IPS-20b (cell line): ENCODE results near the gene RNFT2.

Experiments used
- H3K27ac ChIP-seq: one replicate; pipeline ENCODE4 v1.5.1; 2013; ENCODE audit warnings: low read length
- H3K27me3 ChIP-seq: 2 replicates; pipeline ENCODE4 v1.6.1; 2013; ENCODE audit warnings: mild to moderate bottlenecking, low read length, inconsistent platforms; ENCODE audit not compliant: insufficient read depth
- H3K36me3 ChIP-seq: 2 replicates; pipeline ENCODE4 v1.6.1; 2013; ENCODE audit warnings: low read depth, mild to moderate bottlenecking, inconsistent platforms, low read length, moderate library complexity; ENCODE audit not compliant: insufficient read depth
- H3K4me1 ChIP-seq: 2 replicates; pipeline ENCODE4 v1.6.1; 2013; ENCODE audit warnings: mild to moderate bottlenecking, control low read depth, inconsistent platforms, low read length, moderate library complexity; ENCODE audit not compliant: insufficient read depth
- H3K4me3 ChIP-seq: 2 replicates; pipeline ENCODE4 v1.5.1; 2013; ENCODE audit warnings: mild to moderate bottlenecking, low read length, inconsistent platforms
- H3K9ac ChIP-seq: 2 replicates; pipeline ENCODE4 v1.6.1; 2013; ENCODE audit warnings: low read depth, mild to moderate bottlenecking, inconsistent platforms, low read length, moderate library complexity
- H3K9me3 ChIP-seq: 2 replicates; pipeline ENCODE4 v1.6.1; 2013; ENCODE audit warnings: mild to moderate bottlenecking, low read depth, low read length, inconsistent platforms; ENCODE audit not compliant: insufficient read depth

RNFT2 gene

DNA sequence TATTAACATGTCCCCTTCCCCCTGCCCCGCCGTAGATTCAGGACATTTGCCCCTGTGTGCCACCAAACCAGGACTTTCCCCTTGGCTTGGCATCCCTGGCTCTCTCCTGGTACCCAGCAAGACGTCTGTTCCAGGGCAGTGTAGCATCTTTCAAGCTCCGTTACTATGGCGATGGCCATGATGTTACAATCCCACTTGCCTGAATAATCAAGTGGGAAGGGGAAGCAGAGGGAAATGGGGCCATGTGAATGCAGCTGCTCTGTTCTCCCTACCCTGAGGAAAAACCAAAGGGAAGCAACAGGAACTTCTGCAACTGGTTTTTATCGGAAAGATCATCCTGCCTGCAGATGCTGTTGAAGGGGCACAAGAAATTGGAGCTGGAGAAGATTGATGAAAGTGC, 114.2 kb downstream of the RNFT2 start:
- Histone ChIP-seq H3K4me1 (no peaks in the 10 kb centered on the region), H3K9me3 (no peaks in the 10 kb centered on the region), H3K36me3 (peaks cover 6% of the 10 kb centered on the region), H3K4me3 (no peak overlapping the region), H3K27me3 (no peaks in the 10 kb centered on the region; the same call in 1 of the 2 replicates), H3K27ac (no peak overlapping the region), H3K9ac (no peak overlapping the region)

DNA sequence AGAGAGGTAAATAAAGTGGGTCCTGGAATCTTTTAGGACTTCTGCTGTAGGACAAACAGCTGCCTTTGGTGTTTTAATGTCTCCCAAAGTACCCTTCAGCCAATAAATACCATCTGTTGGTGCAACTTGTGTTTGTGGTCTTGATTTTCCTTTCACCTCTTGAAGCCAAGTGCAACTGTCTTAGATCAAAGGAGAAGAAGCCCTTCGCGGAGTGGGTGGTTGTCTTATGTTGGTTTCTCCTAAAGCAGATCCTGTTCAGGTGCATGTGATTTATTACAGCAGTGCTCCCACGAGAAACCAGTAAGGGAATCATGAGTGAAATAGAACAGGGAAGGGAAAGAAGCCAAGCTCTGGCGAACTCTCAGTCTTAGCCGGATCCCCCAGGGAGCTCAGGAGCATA, 115.4 kb downstream of the RNFT2 start:
- no peaks in the 10 kb centered on the region for H3K4me1 ChIP-seq
- H3K27ac ChIP-seq: no peak overlapping the region
- no peaks in the 10 kb centered on the region for H3K9me3 ChIP-seq
- H3K36me3 ChIP-seq: peaks cover 6% of the 10 kb centered on the region
- H3K9ac ChIP-seq: no peak overlapping the region
- H3K27me3 ChIP-seq: no peaks in the 10 kb centered on the region; the same call in 1 of the 2 replicates
- no peak overlapping the region for H3K4me3 ChIP-seq

DNA sequence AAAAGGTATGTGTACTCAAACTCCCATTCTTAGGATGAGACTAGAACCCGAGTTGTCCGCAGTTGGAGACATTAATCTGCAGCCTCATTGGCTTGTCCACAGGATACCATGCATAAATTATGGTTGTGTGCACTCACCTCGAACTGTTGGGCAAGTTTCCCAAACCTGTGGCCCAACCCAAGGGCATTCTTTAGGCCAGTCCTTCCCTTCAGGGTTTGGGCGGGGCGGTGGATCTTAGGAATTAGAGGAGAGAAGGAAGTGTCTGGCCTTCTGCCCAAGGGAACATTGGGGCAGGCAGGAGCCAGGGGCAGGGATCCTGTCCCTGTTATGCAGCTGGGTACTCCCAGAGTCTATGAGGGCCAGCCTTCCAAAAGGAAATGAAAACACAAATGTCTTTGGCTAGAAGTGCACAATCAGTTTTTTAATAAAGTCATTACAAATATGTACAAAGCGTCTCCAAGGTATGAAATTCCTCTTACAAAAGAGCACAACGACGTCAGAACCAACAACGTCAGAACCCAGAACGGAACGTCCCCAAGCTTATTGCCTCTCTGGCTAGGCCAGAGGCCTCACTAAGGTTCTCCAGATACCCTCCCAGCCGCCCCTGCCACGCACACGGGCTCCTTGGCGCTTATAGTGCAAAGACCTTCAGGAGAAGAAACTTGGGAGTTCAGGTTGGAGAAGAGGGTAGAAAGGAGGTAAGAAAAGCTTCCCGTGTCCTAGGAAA, 117.8 kb downstream of the RNFT2 start:
- no peaks in the 10 kb centered on the region; the same call in 1 of the 2 replicates for H3K27me3 ChIP-seq
- H3K4me3 ChIP-seq: no peak overlapping the region
- H3K9ac ChIP-seq: no peak overlapping the region
- no peaks in the 10 kb centered on the region for H3K9me3 ChIP-seq
- H3K36me3 ChIP-seq: peaks cover 6% of the 10 kb centered on the region
- 0 out of 2 replicates have a peak, but pooled peaks cover 4% of the 10 kb centered on the region for H3K4me1 ChIP-seq
- no peak overlapping the region for H3K27ac ChIP-seq

DNA sequence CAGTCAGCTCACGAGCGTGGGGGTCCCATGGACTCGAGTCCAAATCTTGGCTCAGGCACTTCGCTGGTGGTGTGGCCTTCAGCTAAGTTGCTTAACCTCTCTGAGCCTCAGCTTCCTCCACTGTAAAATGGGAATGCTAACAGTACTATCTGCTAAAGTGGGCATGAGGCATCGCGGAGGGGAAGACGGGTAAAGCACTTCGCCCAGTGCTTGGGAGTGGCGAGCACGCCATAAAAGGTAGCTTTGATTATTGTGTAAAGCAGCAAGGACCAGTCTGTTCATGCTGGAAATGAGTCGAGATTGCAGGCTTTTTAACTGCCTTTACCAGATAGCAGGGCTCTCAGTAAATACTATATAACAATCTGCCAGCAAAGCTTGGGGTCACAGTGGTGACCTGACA, 118.6 kb downstream of the RNFT2 start:
- H3K4me3 ChIP-seq: no peak overlapping the region
- H3K27me3 ChIP-seq: no peaks in the 10 kb centered on the region; the same call in 1 of the 2 replicates
- peaks cover 6% of the 10 kb centered on the region for H3K36me3 ChIP-seq
- H3K9ac ChIP-seq: no peak overlapping the region
- no peak overlapping the region for H3K27ac ChIP-seq
- H3K9me3 ChIP-seq: no peaks in the 10 kb centered on the region
- H3K4me1 ChIP-seq: 0 out of 2 replicates have a peak, but pooled peaks cover 6% of the 10 kb centered on the region

DNA sequence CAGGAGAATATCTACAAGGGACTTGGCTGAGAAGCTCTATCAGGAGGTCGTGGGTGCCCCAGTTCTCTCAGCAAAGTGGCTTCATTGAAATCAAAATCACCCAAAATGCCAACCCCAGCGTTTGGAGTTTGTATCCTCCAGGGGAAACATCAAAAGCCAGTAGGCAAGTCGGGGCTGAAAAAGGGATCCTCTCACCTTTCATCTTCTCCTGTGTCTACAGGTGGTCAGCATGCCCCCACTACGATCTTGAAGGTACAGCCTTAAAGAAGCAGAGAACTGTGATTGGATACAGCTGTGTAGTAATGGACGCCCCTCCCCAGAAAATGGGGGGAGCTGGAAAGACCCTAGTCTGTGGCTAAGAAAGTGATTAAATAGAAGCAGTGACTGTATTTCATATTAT, 121.0 kb downstream of the RNFT2 start:
- Histone ChIP-seq H3K9me3 (no peaks in the 10 kb centered on the region), H3K36me3 (no peaks in the 10 kb centered on the region), H3K4me1 (0 out of 2 replicates have a peak, but pooled peaks cover 7% of the 10 kb centered on the region), H3K27ac (no peak overlapping the region), H3K9ac (no peak overlapping the region), H3K27me3 (no peaks in the 10 kb centered on the region; the same call in 1 of the 2 replicates), H3K4me3 (no peak overlapping the region)

DNA sequence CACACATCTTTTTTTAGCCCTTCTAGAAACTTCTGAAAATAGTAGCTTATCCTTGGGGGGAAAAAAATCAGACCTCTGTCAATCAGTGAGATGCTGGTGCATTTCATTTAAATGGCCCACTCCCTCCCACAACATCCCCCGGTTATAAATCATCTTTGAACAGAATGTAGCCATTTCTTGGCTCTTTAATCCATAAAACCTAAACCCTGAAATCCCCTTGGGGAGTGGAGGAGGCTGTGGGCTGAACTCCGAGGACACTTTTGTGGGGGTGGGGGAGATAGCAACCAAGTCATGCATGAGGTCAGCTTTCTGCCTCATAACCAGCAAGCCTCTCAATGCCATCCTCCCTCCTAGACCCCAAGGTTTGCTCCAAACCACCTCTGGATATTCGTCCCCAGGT, 122.1 kb downstream of the RNFT2 start:
- Histone ChIP-seq H3K27ac (no peak overlapping the region), H3K9me3 (no peaks in the 10 kb centered on the region), H3K27me3 (no peaks in the 10 kb centered on the region; the same call in 1 of the 2 replicates), H3K4me3 (no peak overlapping the region), H3K9ac (no peak overlapping the region), H3K4me1 (0 out of 2 replicates have a peak, but pooled peaks cover 7% of the 10 kb centered on the region), H3K36me3 (no peaks in the 10 kb centered on the region)

DNA sequence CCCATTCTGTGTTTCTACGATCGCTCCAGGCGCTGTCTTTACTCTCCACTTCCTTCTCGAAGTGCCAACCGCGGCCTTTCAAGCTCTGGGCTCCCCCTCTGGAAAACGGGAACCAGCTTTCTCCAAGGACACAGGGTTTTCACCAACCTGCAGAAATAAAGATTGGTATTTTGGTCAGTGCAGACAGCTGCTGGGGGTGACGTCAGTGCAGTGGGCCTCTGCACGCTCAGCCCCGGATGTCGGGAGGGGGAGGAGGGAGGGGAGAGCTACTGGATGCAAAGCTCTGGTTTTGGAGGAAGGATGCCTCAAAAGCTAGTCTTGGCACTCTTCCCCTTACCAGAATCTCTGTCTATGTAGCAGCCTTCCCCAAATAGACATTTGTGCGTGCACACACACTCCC, 123.2 kb downstream of the RNFT2 start:
- Histone ChIP-seq H3K4me3 (no peak overlapping the region), H3K27ac (no peak overlapping the region), H3K36me3 (no peaks in the 10 kb centered on the region), H3K9me3 (no peaks in the 10 kb centered on the region), H3K4me1 (0 out of 2 replicates have a peak, but pooled peaks cover 7% of the 10 kb centered on the region), H3K27me3 (no peaks in the 10 kb centered on the region; the same call in 1 of the 2 replicates), H3K9ac (no peak overlapping the region)

DNA sequence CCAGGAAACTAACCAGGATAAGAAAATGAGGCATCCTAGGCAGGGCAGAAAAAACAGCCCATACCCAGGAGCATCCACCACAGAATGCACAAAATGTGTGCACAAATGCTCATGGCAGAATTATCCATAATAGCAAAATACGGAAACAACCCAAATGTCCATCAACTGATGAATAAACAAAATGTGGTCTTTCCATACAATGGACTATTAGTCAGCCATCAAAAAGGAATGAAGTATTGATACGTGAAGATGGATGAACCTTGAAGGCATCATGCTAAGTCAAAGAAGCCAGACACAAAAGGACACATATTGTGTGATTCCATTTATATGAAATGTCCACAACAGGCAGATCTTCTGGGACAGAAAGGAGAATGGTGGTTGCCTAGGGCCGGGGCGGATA, 124.1 kb downstream of the RNFT2 start:
- H3K9ac ChIP-seq: no peak overlapping the region
- H3K4me3 ChIP-seq: no peak overlapping the region
- H3K9me3 ChIP-seq: no peaks in the 10 kb centered on the region
- H3K27ac ChIP-seq: no peak overlapping the region
- no peaks in the 10 kb centered on the region for H3K36me3 ChIP-seq
- no peaks in the 10 kb centered on the region; the same call in 1 of the 2 replicates for H3K27me3 ChIP-seq
- 0 out of 2 replicates have a peak, but pooled peaks cover 7% of the 10 kb centered on the region for H3K4me1 ChIP-seq

DNA sequence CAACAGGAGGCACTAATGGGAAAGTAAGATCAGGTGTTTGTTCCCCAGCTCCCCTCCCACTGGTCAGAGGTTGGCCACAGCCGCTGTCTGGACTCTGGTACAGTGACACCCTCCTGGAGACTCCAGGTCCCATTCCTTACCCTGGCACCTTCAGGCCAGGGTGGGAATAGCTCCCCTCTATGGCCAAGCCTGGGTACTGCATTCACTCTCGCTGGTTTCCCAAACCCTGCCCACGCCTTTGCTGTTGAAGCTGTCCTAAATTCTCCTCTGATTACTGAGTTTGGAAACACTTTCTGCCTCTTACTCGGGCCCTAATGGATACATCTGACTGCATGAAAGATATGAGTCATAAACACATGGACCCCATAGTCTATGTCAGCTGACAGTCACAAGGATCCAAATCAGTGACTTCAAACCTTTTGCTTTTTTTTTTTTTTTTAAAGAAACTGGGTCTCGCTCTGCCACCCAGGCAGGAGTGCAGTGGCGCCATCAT, 125.2 kb downstream of the RNFT2 start:
- H3K4me3 ChIP-seq: no peak overlapping the region
- H3K9ac ChIP-seq: no peak overlapping the region
- H3K9me3 ChIP-seq: no peaks in the 10 kb centered on the region
- no peaks in the 10 kb centered on the region for H3K36me3 ChIP-seq
- H3K27me3 ChIP-seq: no peaks in the 10 kb centered on the region
- 0 out of 2 replicates have a peak, but pooled peaks cover 7% of the 10 kb centered on the region for H3K4me1 ChIP-seq
- no peak overlapping the region for H3K27ac ChIP-seq

DNA sequence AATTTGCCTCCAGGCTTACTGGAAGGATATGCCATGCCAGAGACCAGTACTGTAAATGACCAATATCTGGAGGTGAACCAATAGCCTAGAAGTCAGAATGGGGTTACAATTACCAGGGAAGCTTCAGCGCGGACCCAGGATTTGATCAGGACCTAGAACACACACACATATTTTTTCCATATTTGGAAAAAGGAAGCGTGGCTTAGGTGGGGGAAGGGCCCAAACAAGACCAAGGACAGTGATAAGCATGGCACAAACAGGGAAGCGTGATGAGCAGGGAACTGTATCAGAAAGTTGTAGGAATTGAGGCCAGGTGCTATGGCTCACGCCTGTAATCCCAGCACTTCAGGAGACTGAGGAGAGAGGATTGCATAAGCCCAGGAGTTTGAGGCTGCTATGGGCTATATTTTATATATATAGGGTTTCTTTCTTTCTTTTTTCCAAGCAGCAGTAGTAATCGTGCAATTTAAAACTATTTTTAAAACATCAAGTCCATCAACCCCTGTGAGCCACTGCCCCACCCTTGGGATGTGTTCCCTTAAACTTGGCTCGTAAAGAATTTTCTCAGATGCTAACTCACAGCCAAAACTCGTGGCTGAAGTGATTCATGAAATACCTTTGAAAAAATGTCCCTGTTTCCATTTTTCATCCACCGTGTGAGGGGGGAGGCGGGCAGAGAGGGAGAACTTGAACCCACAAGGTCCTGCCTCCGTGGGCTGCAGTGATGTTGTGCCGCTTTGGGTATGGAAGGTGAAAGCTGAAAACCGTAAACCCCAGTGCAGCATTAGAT, 126.5 kb downstream of the RNFT2 start:
- no peaks in the 10 kb centered on the region for H3K9me3 ChIP-seq
- H3K27ac ChIP-seq: no peak overlapping the region
- 0 out of 2 replicates have a peak, but pooled peaks cover 6% of the 10 kb centered on the region for H3K4me1 ChIP-seq

DNA sequence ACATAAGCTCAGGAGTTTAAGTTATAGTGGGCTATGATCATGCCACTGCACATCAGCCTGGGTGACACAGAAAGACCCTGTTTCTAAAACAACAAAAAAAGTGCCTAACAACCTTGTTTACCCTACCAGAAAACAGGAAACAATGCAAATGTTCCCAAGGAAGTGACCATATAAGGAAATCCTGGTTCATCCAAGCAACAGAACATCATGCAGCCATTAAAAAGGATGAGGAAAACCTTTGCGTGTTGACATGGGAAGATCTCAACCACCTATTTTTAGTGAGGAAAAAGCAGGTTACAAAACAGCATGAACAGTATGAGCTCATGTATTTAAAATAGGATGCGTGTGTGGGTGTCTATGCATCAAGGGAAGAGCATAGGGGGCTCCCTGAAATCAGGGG, 129.4 kb downstream of the RNFT2 start:
- no peaks in the 10 kb centered on the region for H3K9me3 ChIP-seq
- no peak overlapping the region for H3K4me3 ChIP-seq
- H3K9ac ChIP-seq: no peak overlapping the region
- H3K36me3 ChIP-seq: no peaks in the 10 kb centered on the region
- H3K27ac ChIP-seq: no peak overlapping the region
- no peaks in the 10 kb centered on the region for H3K4me1 ChIP-seq
- no peaks in the 10 kb centered on the region for H3K27me3 ChIP-seq

More for the DNA sequence above, 126.5 kb downstream of the RNFT2 start:
- Histone ChIP-seq H3K9ac (no peak overlapping the region), H3K36me3 (no peaks in the 10 kb centered on the region), H3K27me3 (no peaks in the 10 kb centered on the region), H3K4me3 (no peak overlapping the region)
